OCI-LY1 (cell line): Measurements from ENCODE around the gene CLCN6.

Source experiments
- H2AFZ ChIP-seq: fragments of 200-600 bp; sonication (generic), shearing (Covaris generic); 2 replicates; pipeline ENCODE4 v1.6.0; 2014; ENCODE audit warnings: antibody characterized with exemption, mild to moderate bottlenecking, low read length
- H3F3A ChIP-seq: fragments of 200-600 bp; sonication (generic), shearing (Covaris generic); 2 replicates; pipeline ENCODE4 v1.6.0; 2014; ENCODE audit warnings: mild to moderate bottlenecking, antibody characterized with exemption, low read length, moderate library complexity; ENCODE audit not compliant: insufficient read depth
- H3K27ac ChIP-seq: fragments of 200-600 bp; sonication (generic); 2 replicates; pipeline ENCODE4 v1.5.1; 2014; ENCODE audit warnings: low read length, mixed run types, mild to moderate bottlenecking, low read depth; ENCODE audit not compliant: poor library complexity, severe bottlenecking
- H3K27me3 ChIP-seq: fragments of 200-600 bp; sonication (generic); 2 replicates; pipeline ENCODE4 v1.6.0; 2014; ENCODE audit warnings: antibody characterized with exemption, mild to moderate bottlenecking, low read length, moderate library complexity; ENCODE audit not compliant: insufficient read depth
- H3K36me3 ChIP-seq: fragments of 200-600 bp; sonication (generic); 2 replicates; pipeline ENCODE4 v1.6.1; 2014; ENCODE audit warnings: mild to moderate bottlenecking, antibody characterized with exemption, low read length, moderate library complexity, mixed read lengths; ENCODE audit not compliant: insufficient read depth
- H3K4me1 ChIP-seq: fragments of 200-600 bp; sonication (generic); 2 replicates; pipeline ENCODE4 v1.5.1; 2014; ENCODE audit warnings: mild to moderate bottlenecking, low read length, moderate library complexity; ENCODE audit not compliant: insufficient read depth, severe bottlenecking
- H3K4me2 ChIP-seq: fragments of 200-600 bp; sonication (generic), shearing (Covaris generic); 2 replicates; pipeline ENCODE4 v1.6.1; 2014; ENCODE audit warnings: low read length
- H3K4me3 ChIP-seq: fragments of 200-600 bp; sonication (generic); 2 replicates; pipeline ENCODE4 v1.5.1; 2014; ENCODE audit warnings: low read length, low read depth, mild to moderate bottlenecking, mixed read lengths; ENCODE audit not compliant: poor library complexity, severe bottlenecking
- H3K79me2 ChIP-seq: fragments of 200-600 bp; shearing (Covaris generic); 2 replicates; pipeline ENCODE4 v1.6.1; 2016; ENCODE audit warnings: mixed run types, low read length, mixed read lengths; ENCODE audit not compliant: insufficient read depth
- H3K9ac ChIP-seq: fragments of 200-600 bp; sonication (generic), shearing (Covaris generic); 2 replicates; pipeline ENCODE4 v1.6.1; 2014; ENCODE audit warnings: mild to moderate bottlenecking, low read length, mixed read lengths
- H3K9me2 ChIP-seq: fragments of 200-600 bp; sonication (generic), shearing (Covaris generic); 2 replicates; pipeline ENCODE4 v1.6.1; 2014; ENCODE audit warnings: low read depth, mild to moderate bottlenecking, low read length, mixed read lengths
- H3K9me3 ChIP-seq: fragments of 200-600 bp; shearing (Covaris generic); 2 replicates; pipeline ENCODE4 v1.6.1; 2014; ENCODE audit warnings: low read length, mixed read lengths
- H4K20me1 ChIP-seq: fragments of 200-600 bp; sonication (generic), shearing (Covaris generic); 2 replicates; pipeline ENCODE4 v1.6.0; 2016; ENCODE audit warnings: mild to moderate bottlenecking, low read length; ENCODE audit not compliant: insufficient read depth
- EZH2 ChIP-seq: fragments of 200-600 bp; sonication (generic), shearing (Covaris generic); IDR thresholded peaks from 2 replicates; pipeline ENCODE4 v1.8.0; 2017; ENCODE audit warnings: borderline replicate concordance, mixed run types, mild to moderate bottlenecking, antibody characterized with exemption, low read length, moderate library complexity, mixed read lengths
- TF ChIP-seq, protein P1 (sequence below): fragments of 200-600 bp; sonication (generic), shearing (Covaris generic); IDR thresholded peaks from 2 replicates; pipeline ENCODE4 v1.5.1; 2017; ENCODE audit warnings: mild to moderate bottlenecking, antibody characterized with exemption, low read length, moderate library complexity, mixed read lengths

Gene CLCN6

GRCh38 chr1:11848373-11848700 is 42.3 kb downstream of the CLCN6 start:
- H3K4me3 ChIP-seq: no peak overlapping the region
- H3K9me3 ChIP-seq: no peaks in the 10 kb centered on the region
- peaks cover 26% of the 10 kb centered on the region for H3K36me3 ChIP-seq
- H2AFZ ChIP-seq: no peak overlapping the region
- no peak overlapping the region for H3K27ac ChIP-seq
- TF ChIP-seq, protein P1, sequence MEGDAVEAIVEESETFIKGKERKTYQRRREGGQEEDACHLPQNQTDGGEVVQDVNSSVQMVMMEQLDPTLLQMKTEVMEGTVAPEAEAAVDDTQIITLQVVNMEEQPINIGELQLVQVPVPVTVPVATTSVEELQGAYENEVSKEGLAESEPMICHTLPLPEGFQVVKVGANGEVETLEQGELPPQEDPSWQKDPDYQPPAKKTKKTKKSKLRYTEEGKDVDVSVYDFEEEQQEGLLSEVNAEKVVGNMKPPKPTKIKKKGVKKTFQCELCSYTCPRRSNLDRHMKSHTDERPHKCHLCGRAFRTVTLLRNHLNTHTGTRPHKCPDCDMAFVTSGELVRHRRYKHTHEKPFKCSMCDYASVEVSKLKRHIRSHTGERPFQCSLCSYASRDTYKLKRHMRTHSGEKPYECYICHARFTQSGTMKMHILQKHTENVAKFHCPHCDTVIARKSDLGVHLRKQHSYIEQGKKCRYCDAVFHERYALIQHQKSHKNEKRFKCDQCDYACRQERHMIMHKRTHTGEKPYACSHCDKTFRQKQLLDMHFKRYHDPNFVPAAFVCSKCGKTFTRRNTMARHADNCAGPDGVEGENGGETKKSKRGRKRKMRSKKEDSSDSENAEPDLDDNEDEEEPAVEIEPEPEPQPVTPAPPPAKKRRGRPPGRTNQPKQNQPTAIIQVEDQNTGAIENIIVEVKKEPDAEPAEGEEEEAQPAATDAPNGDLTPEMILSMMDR: no peak
- no peak for TF ChIP-seq EZH2
- no peak overlapping the region for H3K4me2 ChIP-seq
- H3K79me2 ChIP-seq: no peaks in the 10 kb centered on the region
- peaks cover 21% of the 10 kb centered on the region for H3K4me1 ChIP-seq
- no peaks in the 10 kb centered on the region for H3F3A ChIP-seq
- no peaks in the 10 kb centered on the region for H3K9me2 ChIP-seq
- H3K27me3 ChIP-seq: no peaks in the 10 kb centered on the region; the same call in 1 of the 2 replicates
- H3K9ac ChIP-seq: no peak overlapping the region
- H4K20me1 ChIP-seq: no peaks in the 10 kb centered on the region

DNA sequence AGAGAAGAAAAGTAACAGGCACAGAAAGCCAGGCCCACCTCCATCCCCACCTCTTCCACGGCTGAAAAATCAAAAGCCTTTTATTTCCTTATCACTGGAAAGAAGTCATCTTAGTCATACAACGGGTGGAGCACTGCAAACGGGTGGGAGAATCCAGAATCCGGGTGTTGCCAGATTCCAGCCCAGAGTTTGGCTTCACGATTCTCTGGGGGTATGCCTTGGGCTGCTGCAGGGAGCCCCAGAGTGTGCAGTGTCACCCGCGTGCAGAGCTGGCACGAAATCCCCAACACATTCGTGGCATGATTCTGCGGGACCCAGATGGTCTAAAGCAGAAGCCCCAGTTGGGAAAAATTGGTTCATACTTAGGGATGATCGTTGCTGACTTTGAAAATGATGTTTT is 44.2 kb downstream of the CLCN6 start:
- Histone ChIP-seq H3K79me2 (no peaks in the 10 kb centered on the region), H3F3A (no peaks in the 10 kb centered on the region), H4K20me1 (no peaks in the 10 kb centered on the region), H3K4me3 (no peak overlapping the region), H3K9ac (no peak overlapping the region), H3K27ac (no peak overlapping the region), H3K27me3 (peaks cover 3% of the 10 kb centered on the region; the same call in 1 of the 2 replicates), H2AFZ (no peak overlapping the region), H3K36me3 (peaks cover 14% of the 10 kb centered on the region), H3K9me2 (no peaks in the 10 kb centered on the region), H3K4me1 (peaks cover 21% of the 10 kb centered on the region), H3K4me2 (no peak overlapping the region), H3K9me3 (no peaks in the 10 kb centered on the region)
- TF ChIP-seq EZH2: no peak
- TF ChIP-seq, protein P1: no peak

DNA sequence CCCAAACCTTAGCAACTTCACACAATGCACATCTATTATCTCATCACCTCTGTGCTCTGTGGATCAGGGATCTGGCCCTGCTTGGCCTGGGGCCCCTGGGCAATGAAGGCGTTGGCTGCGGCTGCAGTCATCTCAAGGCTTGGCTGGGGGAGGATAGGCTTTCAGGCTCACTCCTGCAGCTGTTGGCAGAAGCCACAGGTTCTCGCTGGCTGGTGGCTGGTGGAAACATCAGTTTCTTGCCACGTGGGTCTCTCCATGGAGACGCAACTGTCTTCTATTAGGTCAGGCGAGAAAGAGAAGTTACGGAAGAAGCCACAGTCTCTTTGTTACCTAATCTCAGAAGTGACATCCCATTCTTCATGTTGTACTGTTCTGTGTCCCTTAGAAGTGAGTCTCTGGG is 45.2 kb downstream of the CLCN6 start:
- H3K36me3 ChIP-seq: peaks cover 7% of the 10 kb centered on the region
- peaks cover 21% of the 10 kb centered on the region for H3K4me1 ChIP-seq
- no peak overlapping the region for H3K9ac ChIP-seq
- H3K9me3 ChIP-seq: no peaks in the 10 kb centered on the region
- no peaks in the 10 kb centered on the region for H3K9me2 ChIP-seq
- H3K27me3 ChIP-seq: peaks cover 6% of the 10 kb centered on the region; the same call in 1 of the 2 replicates
- H3F3A ChIP-seq: no peaks in the 10 kb centered on the region
- H3K4me2 ChIP-seq: no peak overlapping the region
- no peaks in the 10 kb centered on the region for H4K20me1 ChIP-seq
- TF ChIP-seq, protein P1: no peak
- no peak for TF ChIP-seq EZH2
- H3K79me2 ChIP-seq: no peaks in the 10 kb centered on the region
- H3K27ac ChIP-seq: no peak overlapping the region
- no peak overlapping the region for H2AFZ ChIP-seq
- no peak overlapping the region for H3K4me3 ChIP-seq
